HG02943 (cell line): Measurements from ENCODE around the gene STYX.

Experiments used
- ATAC-seq: cut with Tn5 transposase; IDR thresholded peaks from one replicate; pipeline ENCODE4 v1.9.1; 2021; ENCODE audit warnings: mild to moderate bottlenecking, low read depth, moderate library complexity; ENCODE audit not compliant: unreplicated experiment

Gene STYX

GRCh38 chr14:52783206-52783605, 53.2 kb downstream of the STYX start:
- no peak for ATAC-seq

- ATAC-seq: no peak
These were observed 56.9 kb downstream of the STYX start for GRCh38 chr14:52786887-52787286.

GRCh38 chr14:52789118-52789517, 59.2 kb downstream of the STYX start:
- ATAC-seq: no peak

- no peak for ATAC-seq
These were observed 60.2 kb downstream of the STYX start for GRCh38 chr14:52790011-52790755.

- ATAC-seq: peak; percentile 20
These were observed 60.8 kb downstream of the STYX start for GRCh38 chr14:52790756-52791222.

GRCh38 chr14:52791223-52792096, 61.5 kb downstream of the STYX start, which contains the start of gene GNPNAT1:
TSS of gene GNPNAT1 (minus strand) at chr14:52791607. CDS start at chr14:52784650, 6,957 bp downstream.
- ATAC-seq: peak; percentile 88

GRCh38 chr14:52792097-52792415, 62.1 kb downstream of the STYX start:
- no peak for ATAC-seq

- ATAC-seq: no peak
These were observed 63.1 kb downstream of the STYX start for GRCh38 chr14:52793061-52793460.

GRCh38 chr14:52797653-52798052, 67.7 kb downstream of the STYX start:
- ATAC-seq: no peak

- ATAC-seq: no peak
These were observed 68.9 kb downstream of the STYX start for GRCh38 chr14:52798826-52799225.

GRCh38 chr14:52801014-52801712, 71.2 kb downstream of the STYX start:
- no peak for ATAC-seq

GRCh38 chr14:52802597-52802996, 72.6 kb downstream of the STYX start:
- ATAC-seq: no peak

GRCh38 chr14:52806115-52806514, 76.1 kb downstream of the STYX start:
- ATAC-seq: no peak

- ATAC-seq: no peak
These were observed 78.1 kb downstream of the STYX start for GRCh38 chr14:52808101-52808500.

- no peak for ATAC-seq
These were observed 91.9 kb downstream of the STYX start for GRCh38 chr14:52821805-52822250.

GRCh38 chr14:52824462-52824861, 94.5 kb downstream of the STYX start:
- ATAC-seq: no peak
